Measurements from ENCODE around the gene NCBP2L. TPM values are rescaled to one million over a fixed set of nuclear protein-coding genes. Genes with fewer than 3 reads are reported as not detected.

NCBP2L gene
- total RNA-seq: not detected

- H3K36me3 Mint-ChIP-seq: no peaks in the 10 kb centered on the region
- no peaks in the 10 kb centered on the region for H3K9me3 Mint-ChIP-seq
- ATAC-seq (no peak), DNase-seq (ENCODE audit: low spot score in 2 of 2) (no peak)
- peak within 1 kb of the TSS; percentile 87 to 88 for H3K27ac Mint-ChIP-seq
These were observed at the start of gene NCBP2L for GRCh38 chrX:107777536-107777832. Gene NCBP2L, plus strand, starts transcription at chrX:107777733. Its CDS starts 16,488 bp downstream, at chrX:107794221.

- Mint-ChIP-seq H3K27ac (no peak overlapping the region), H3K9me3 (no peaks in the 10 kb centered on the region), H3K36me3 (no peaks in the 10 kb centered on the region)
- no peak for ATAC-seq
- DNase-seq (ENCODE audit: low spot score in 2 of 2): no peak
These were observed 49.0 kb upstream of the NCBP2L start for GRCh38 chrX:107728371-107729099.

GRCh38 chrX:107729558-107730297 is 47.8 kb upstream of the NCBP2L start:
- peak; percentile 18 to 63 for ATAC-seq
- Mint-ChIP-seq H3K9me3 (no peaks in the 10 kb centered on the region), H3K27ac (no peak overlapping the region), H3K36me3 (no peaks in the 10 kb centered on the region)
- no peak for DNase-seq (ENCODE audit: low spot score in 2 of 2)

- no peak overlapping the region for H3K27ac Mint-ChIP-seq
- no peaks in the 10 kb centered on the region for H3K9me3 Mint-ChIP-seq
- no peaks in the 10 kb centered on the region for H3K36me3 Mint-ChIP-seq
- DNase-seq (ENCODE audit: low spot score in 2 of 2) (no peak), ATAC-seq (no peak)
These were observed 47.3 kb upstream of the NCBP2L start for GRCh38 chrX:107730298-107730655.

DNA sequence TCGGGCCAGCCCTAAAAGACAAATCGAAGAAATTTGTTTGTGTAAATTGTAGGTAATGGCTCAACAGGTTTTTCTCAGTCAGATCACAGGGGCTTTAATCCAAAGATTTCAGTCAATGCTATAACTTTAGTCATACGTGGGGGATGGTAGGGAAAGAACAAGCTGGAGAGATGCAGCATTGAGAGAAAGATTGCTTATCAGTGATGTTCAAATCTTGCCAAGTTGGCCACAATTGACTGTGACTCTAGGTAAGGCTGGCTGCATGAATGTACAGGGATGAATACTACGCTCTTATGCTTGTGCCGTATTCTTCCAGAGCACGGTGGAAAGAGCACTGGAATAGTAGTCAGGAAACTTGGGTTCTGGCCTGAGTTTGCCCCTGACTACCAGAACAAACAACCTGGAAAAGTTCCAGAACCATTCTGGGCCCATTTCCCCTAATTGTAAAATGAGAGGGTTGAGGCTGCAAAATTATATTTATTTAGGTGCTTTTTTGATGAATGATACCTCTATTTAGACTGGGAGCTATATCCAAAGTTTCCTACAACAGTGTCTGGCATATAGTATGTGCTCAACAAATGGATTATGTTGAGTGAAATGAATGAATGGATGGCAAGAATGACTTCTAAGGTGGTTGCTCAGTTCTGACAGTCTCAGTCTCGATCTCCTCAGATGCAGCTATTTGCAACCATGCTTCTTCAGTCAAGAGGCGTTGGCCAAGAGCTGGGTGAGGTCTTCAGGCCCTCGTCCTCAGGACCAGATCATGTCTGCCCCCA is 46.4 kb upstream of the NCBP2L start:
- no peak overlapping the region for H3K27ac Mint-ChIP-seq
- DNase-seq (ENCODE audit: low spot score in 2 of 2): no peak
- ATAC-seq: no peak
- H3K36me3 Mint-ChIP-seq: no peaks in the 10 kb centered on the region
- H3K9me3 Mint-ChIP-seq: no peaks in the 10 kb centered on the region

DNA sequence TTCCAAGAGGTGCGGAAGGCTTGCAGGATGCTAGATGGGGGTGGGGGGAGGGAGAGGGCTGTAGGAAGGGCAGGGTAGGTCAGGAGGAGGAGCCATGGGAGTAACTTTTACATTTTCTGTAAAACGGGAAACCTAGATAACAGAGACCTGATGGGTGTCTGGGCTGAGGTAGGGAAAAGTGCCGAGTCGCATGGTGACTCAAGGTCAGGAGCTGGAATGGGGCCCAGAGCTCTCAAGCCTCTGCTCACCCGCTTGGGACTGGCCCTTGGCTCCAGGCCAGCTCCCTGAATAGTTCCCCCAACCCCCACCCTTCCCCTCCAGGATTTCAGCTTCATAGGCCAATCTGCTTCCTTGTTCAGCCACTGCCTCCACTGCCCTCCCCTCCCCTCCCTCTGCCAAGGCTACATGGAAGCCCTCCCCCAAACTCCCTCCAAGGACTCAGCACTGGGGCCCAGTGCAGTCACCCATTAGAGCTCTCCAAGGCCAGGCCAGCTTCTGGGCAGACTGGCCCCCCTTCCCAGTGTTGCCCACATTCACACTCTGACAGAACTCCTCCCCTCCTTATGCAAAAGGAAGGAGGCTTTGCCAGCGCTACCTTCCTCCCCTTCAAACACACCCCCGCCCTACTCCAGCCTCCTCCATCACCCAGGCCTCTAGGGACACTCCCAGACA is 45.6 kb upstream of the NCBP2L start:
- ATAC-seq (no peak), DNase-seq (ENCODE audit: low spot score in 2 of 2) (no peak)
- H3K27ac Mint-ChIP-seq: no peak overlapping the region
- H3K9me3 Mint-ChIP-seq: no peaks in the 10 kb centered on the region
- H3K36me3 Mint-ChIP-seq: no peaks in the 10 kb centered on the region

- H3K36me3 Mint-ChIP-seq: no peaks in the 10 kb centered on the region
- no peaks in the 10 kb centered on the region for H3K9me3 Mint-ChIP-seq
- no peak overlapping the region for H3K27ac Mint-ChIP-seq
These were observed 43.8 kb upstream of the NCBP2L start for GRCh38 chrX:107733686-107734085.

DNA sequence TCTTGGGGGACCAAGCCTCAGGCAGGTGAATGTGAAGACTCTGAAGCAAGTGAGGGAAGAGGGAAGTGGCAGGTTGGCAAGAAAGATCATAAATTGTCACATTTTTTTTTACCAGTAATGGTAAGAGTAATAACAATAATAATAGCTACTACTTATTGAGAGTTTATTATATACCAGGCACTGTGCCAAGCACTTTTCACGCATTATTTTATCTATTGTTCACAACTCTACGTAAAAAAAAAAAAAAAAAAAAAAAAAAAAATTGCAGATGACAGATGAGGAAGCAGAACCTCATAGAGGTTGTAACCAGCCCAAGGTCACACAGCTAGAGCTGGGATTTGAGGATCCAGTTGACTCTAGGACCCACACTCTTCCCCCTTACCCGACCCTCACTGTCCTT is 42.9 kb upstream of the NCBP2L start:
- ATAC-seq (no peak), DNase-seq (ENCODE audit: low spot score in 2 of 2) (no peak)
- Mint-ChIP-seq H3K36me3 (no peaks in the 10 kb centered on the region), H3K9me3 (no peaks in the 10 kb centered on the region), H3K27ac (no peak overlapping the region)

More at GRCh38 chrX:107733686-107734085, 43.8 kb upstream of the NCBP2L start:
- no peak for DNase-seq (ENCODE audit: low spot score in 2 of 2)
- ATAC-seq: no peak

- ATAC-seq (no peak), DNase-seq (ENCODE audit: low spot score in 2 of 2) (no peak)
- H3K36me3 Mint-ChIP-seq: no peaks in the 10 kb centered on the region
- H3K9me3 Mint-ChIP-seq: no peaks in the 10 kb centered on the region
- H3K27ac Mint-ChIP-seq: no peak overlapping the region
These were observed 40.6 kb upstream of the NCBP2L start for GRCh38 chrX:107736781-107737531.

- DNase-seq (ENCODE audit: low spot score in 2 of 2) (no peak), ATAC-seq (no peak)
- no peaks in the 10 kb centered on the region for H3K9me3 Mint-ChIP-seq
- H3K27ac Mint-ChIP-seq: no peak overlapping the region
- H3K36me3 Mint-ChIP-seq: no peaks in the 10 kb centered on the region
These were observed 39.3 kb upstream of the NCBP2L start for GRCh38 chrX:107738272-107738671.

DNA sequence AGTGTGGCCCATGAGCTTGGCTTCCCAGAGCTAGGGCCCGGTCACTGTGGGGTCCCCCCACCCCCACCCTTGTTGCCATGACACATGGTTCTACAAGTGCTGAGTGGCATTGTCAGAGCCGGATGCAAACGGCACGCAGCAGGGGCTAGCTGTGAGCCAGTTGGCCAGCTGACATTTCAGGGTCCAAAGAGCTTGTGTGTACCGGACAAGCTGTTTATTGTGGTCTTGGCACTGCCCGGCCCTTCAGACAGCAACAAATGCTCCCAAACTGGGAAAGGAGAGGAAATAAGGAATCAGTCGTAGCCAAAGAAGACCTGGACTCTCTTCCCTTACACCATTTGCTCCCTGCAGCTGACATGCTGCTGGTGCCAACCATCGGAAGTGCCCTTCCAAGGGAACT is 38.8 kb upstream of the NCBP2L start:
- H3K9me3 Mint-ChIP-seq: no peaks in the 10 kb centered on the region
- no peak for ATAC-seq
- H3K27ac Mint-ChIP-seq: no peak overlapping the region
- H3K36me3 Mint-ChIP-seq: no peaks in the 10 kb centered on the region
- DNase-seq (ENCODE audit: low spot score in 2 of 2): no peak

DNA sequence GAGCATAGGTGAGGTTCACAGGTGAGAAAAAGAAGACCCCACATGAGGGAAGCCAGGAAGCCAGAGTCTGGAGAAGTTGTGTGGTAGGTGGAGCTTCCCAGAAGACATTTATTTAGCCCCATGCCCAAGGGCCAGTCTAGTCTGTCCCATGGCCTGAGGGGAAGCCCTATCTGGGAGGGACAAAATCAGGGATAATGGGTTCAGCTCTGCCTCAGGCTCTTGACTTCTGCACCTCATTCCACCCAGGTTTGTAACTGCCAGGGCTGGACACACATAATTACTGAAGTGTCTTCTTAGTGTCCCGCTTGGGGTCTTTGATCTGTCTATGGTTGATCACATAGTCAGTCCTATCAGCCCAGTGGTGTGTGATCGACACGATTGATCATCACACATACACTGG is 38.0 kb upstream of the NCBP2L start:
- no peaks in the 10 kb centered on the region for H3K9me3 Mint-ChIP-seq
- DNase-seq (ENCODE audit: low spot score in 2 of 2): no peak
- H3K27ac Mint-ChIP-seq: no peak overlapping the region
- H3K36me3 Mint-ChIP-seq: no peaks in the 10 kb centered on the region
- ATAC-seq: no peak

GRCh38 chrX:107741404-107741790 is 36.1 kb upstream of the NCBP2L start:
- H3K36me3 Mint-ChIP-seq: no peaks in the 10 kb centered on the region
- H3K9me3 Mint-ChIP-seq: no peaks in the 10 kb centered on the region
- DNase-seq (ENCODE audit: low spot score in 2 of 2): no peak
- peak; percentile 17 to 27 for ATAC-seq
- H3K27ac Mint-ChIP-seq: peak overlapping the region; percentile 88 to 99

DNA sequence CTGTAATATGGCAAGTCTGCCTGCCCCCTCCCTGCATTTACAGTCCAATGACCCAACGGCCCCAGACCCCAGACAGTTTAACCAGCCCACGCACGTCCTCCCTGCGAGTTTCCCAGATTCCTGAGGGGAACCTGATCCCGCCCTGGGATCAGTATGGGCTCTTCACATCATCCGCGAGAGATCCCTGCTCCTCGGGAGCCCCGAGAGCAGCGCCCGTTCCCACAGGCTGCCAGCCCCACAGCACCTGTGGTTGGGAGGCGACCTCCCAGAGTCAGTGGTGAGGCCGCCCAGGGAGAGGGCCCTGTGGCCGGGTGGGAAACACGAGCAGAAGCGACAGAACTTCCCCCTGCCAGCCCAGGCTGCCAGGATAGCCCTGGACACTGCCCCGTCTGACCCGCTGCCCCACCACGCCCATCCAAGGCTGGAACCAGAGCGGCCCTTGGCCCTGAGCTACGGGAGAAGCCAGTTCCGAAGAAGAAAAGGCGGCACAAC is 34.8 kb upstream of the NCBP2L start:
- no peaks in the 10 kb centered on the region for H3K9me3 Mint-ChIP-seq
- peak overlapping the region; percentile 88 to 99 for H3K27ac Mint-ChIP-seq
- DNase-seq (ENCODE audit: low spot score in 2 of 2) (no peak), ATAC-seq (no peak)
- no peaks in the 10 kb centered on the region for H3K36me3 Mint-ChIP-seq

GRCh38 chrX:107743995-107744394 is 33.5 kb upstream of the NCBP2L start:
- H3K27ac Mint-ChIP-seq: no peak overlapping the region

DNA sequence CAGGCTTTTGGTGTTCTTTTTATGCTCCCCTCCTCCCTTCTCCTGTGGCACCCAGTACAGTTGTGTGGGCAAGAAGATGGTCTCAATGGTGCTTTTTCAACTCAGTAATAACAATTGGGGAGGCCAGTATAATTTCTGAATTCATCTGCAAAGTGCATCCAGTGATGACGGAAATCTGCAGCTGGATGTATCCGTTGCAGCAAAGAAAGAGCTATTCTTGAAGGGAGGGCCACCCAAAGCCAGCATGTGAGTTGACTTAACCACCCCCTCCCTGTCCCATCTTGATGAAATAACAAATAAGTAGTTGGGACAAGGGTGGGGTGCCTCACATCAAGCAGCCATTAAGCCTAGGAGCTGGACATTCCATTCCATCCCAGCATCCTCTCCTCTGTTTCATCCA is 32.7 kb upstream of the NCBP2L start:
- Mint-ChIP-seq H3K27ac (no peak overlapping the region), H3K9me3 (no peaks in the 10 kb centered on the region), H3K36me3 (no peaks in the 10 kb centered on the region)
- DNase-seq (ENCODE audit: low spot score in 2 of 2): no peak
- no peak for ATAC-seq

More at GRCh38 chrX:107743995-107744394, 33.5 kb upstream of the NCBP2L start:
- H3K9me3 Mint-ChIP-seq: no peaks in the 10 kb centered on the region
- DNase-seq (ENCODE audit: low spot score in 2 of 2) (no peak), ATAC-seq (no peak)
- no peaks in the 10 kb centered on the region for H3K36me3 Mint-ChIP-seq

Measured in activated naive CD4-positive, alpha-beta T cell treated with anti-CD3 and anti-CD28 coated beads, Interleukin-2, amount 50 U/mL, for 72 hours (primary cell).